ENCODE measurements around the gene CEP250. TPM values are rescaled to one million over a fixed set of nuclear protein-coding genes. Genes with fewer than 3 reads are reported as not detected.

CEP250 gene
- total RNA-seq, 2 donors from 2014 or later: 13.0 to 18.9 TPM

GRCh38 chr20:35436177-35436573 lies 19.2 kb upstream of the CEP250 start:
- Histone ChIP-seq H3K27ac (no peak overlapping the region), H3K27me3 (no peaks in the 10 kb centered on the region), H3K4me1 (peaks cover 0 to 20% of the 10 kb centered on the region in 2 donors), H3K36me3 (no peaks in the 10 kb centered on the region), H3K4me3 (no peak overlapping the region), H3K9me3 (no peaks in the 10 kb centered on the region)
- DNase-seq (ENCODE audit: low spot score): no peak
- TF ChIP-seq CTCF (IDR thresholded peaks at IDR 0.05): no peak

GRCh38 chr20:35437599-35437998 lies 17.8 kb upstream of the CEP250 start:
- peaks cover 0 to 20% of the 10 kb centered on the region in 2 donors for H3K4me1 ChIP-seq
- no peaks in the 10 kb centered on the region for H3K27me3 ChIP-seq
- H3K27ac ChIP-seq: no peak overlapping the region
- TF ChIP-seq CTCF (IDR thresholded peaks at IDR 0.05): no peak
- peak overlapping the region in 1 of 2 donors; percentile 15 for H3K4me3 ChIP-seq
- no peaks in the 10 kb centered on the region for H3K36me3 ChIP-seq
- DNase-seq (ENCODE audit: low spot score): no peak
- H3K9me3 ChIP-seq: no peaks in the 10 kb centered on the region

- Histone ChIP-seq H3K27ac (no peak overlapping the region), H3K9me3 (no peaks in the 10 kb centered on the region), H3K4me3 (no peak overlapping the region), H3K4me1 (peaks cover 0 to 15% of the 10 kb centered on the region in 2 donors), H3K36me3 (no peaks in the 10 kb centered on the region), H3K27me3 (no peaks in the 10 kb centered on the region)
- TF ChIP-seq CTCF (IDR thresholded peaks at IDR 0.05): no peak
- no peak for DNase-seq (ENCODE audit: low spot score)
Measured at GRCh38 chr20:35443003-35443402, 12.4 kb upstream of the CEP250 start.

- Histone ChIP-seq H3K4me3 (no peak overlapping the region), H3K9me3 (no peaks in the 10 kb centered on the region), H3K27ac (no peak overlapping the region), H3K27me3 (no peaks in the 10 kb centered on the region), H3K36me3 (no peaks in the 10 kb centered on the region), H3K4me1 (peaks cover 0 to 4% of the 10 kb centered on the region in 2 donors)
- TF ChIP-seq CTCF (IDR thresholded peaks at IDR 0.05): no peak
- no peak for DNase-seq (ENCODE audit: low spot score)
Measured at GRCh38 chr20:35444226-35444625, 11.2 kb upstream of the CEP250 start.

DNA sequence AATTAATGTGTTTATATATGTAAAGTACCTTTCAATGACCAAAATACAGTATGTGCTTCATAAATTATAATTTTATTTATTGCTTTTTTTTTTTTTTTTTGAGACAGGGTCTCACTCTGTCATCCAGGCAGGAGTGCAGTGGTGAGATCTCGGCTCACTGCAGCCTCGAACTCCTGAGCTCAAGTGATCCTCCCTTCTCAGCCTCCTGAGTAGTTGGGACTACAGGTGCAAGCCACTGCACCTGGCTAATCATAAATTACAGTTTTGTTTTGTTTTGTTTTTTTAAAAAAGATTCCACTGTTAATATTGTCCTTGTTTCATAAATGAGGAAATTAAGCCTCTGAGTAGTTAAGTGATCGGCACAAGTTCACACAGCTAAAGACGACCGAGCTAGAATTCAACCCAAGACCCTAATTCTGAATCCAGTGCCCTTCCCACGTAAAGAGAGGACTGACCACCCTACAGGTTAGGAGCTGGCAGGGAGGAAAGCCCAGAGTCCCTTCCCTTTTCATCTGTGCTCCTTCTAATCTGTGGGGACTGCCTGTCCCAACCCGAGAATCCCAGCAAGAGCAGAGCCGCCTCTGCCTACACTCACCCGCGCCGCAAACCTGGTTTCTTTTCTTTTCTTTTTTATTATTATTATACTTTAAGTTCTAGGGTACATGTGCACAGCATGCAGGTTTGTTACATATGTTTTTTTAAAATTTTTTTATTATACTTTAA lies 8.9 kb upstream of the CEP250 start:
- no peak for DNase-seq (ENCODE audit: low spot score)
- H3K36me3 ChIP-seq: no peaks in the 10 kb centered on the region
- no peak for TF ChIP-seq CTCF (IDR thresholded peaks at IDR 0.05)
- no peaks in the 10 kb centered on the region for H3K9me3 ChIP-seq
- no peak overlapping the region for H3K27ac ChIP-seq
- H3K4me1 ChIP-seq: no peaks in the 10 kb centered on the region
- no peaks in the 10 kb centered on the region for H3K27me3 ChIP-seq
- peak overlapping the region; percentile 10 to 36 for H3K4me3 ChIP-seq

Measured in right atrium auricular region (tissue), 2 donors.